Progenitor cell of endocrine pancreas (in vitro differentiated cells): ENCODE data around the gene SNX9. TPM values are rescaled to one million over a fixed set of nuclear protein-coding genes. Genes with fewer than 3 reads are reported as not detected.

ENCODE experiments used
- DNase-seq: peaks from one replicate; pipeline ENCODE4 v3.0.0; 2021; ENCODE audit warnings: low spot score; ENCODE audit not compliant: unreplicated experiment
- H3K27ac Mint-ChIP-seq: 2 replicates; pipeline ENCODE4 v1.8.0; 2021; ENCODE audit warnings: mild to moderate bottlenecking, moderate library complexity, mixed read lengths
- H3K27me3 Mint-ChIP-seq: 2 replicates; pipeline ENCODE4 v1.8.0; 2021; ENCODE audit warnings: mixed read lengths
- H3K36me3 Mint-ChIP-seq: 2 replicates; pipeline ENCODE4 v1.8.0; 2022; ENCODE audit warnings: mixed read lengths; ENCODE audit not compliant: insufficient read depth
- H3K4me1 Mint-ChIP-seq: 2 replicates; pipeline ENCODE4 v1.8.0; 2021; ENCODE audit warnings: low read depth, mixed read lengths
- H3K4me3 Mint-ChIP-seq: 2 replicates; pipeline ENCODE4 v1.8.0; 2021; ENCODE audit warnings: low read depth, mild to moderate bottlenecking, moderate library complexity, mixed read lengths
- H3K9me3 Mint-ChIP-seq: 2 replicates; pipeline ENCODE4 v1.8.0; 2021; ENCODE audit warnings: low read depth, mixed read lengths
- total RNA-seq: library from RNA; stranded (reverse); gene quantifications from 2 replicates; pipeline ENCODE4 v1.2.1, GENCODE V29; 2021
- TF ChIP-seq, protein P1 (sequence below): fragments of 200-600 bp; sonication (generic); IDR thresholded peaks from one replicate; pipeline ENCODE4 v1.5.0; 2021; ENCODE audit warnings: antibody characterized with exemption, mild to moderate bottlenecking; ENCODE audit not compliant: unreplicated experiment

SNX9 gene
- total RNA-seq, 1 donor from 2014 or later: 29.3 TPM

DNA sequence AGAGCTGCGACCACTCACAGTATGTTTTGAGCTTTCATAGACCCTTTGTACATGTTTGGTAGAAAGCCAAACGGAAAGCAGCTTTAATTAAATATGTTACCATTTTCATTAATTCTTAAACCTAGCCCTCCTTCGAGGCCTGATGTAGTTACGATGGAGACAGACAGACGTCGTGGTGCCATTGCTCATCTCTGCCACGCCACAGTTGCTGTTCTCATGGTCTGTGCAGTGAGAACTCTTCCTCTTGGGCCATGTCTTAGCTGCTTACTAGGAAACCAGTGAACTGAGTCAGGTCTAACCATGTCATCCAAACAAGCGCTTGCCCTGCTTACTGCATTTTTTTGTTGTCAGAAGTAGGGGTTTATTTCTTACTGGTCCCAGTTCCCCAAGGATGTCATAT lies 62.8 kb downstream of the SNX9 start:
- peaks cover 36% of the 10 kb centered on the region for H3K36me3 Mint-ChIP-seq
- H3K27ac Mint-ChIP-seq: no peak overlapping the region
- TF ChIP-seq, protein P1, sequence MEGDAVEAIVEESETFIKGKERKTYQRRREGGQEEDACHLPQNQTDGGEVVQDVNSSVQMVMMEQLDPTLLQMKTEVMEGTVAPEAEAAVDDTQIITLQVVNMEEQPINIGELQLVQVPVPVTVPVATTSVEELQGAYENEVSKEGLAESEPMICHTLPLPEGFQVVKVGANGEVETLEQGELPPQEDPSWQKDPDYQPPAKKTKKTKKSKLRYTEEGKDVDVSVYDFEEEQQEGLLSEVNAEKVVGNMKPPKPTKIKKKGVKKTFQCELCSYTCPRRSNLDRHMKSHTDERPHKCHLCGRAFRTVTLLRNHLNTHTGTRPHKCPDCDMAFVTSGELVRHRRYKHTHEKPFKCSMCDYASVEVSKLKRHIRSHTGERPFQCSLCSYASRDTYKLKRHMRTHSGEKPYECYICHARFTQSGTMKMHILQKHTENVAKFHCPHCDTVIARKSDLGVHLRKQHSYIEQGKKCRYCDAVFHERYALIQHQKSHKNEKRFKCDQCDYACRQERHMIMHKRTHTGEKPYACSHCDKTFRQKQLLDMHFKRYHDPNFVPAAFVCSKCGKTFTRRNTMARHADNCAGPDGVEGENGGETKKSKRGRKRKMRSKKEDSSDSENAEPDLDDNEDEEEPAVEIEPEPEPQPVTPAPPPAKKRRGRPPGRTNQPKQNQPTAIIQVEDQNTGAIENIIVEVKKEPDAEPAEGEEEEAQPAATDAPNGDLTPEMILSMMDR: no peak
- no peak for DNase-seq
- H3K9me3 Mint-ChIP-seq: no peaks in the 10 kb centered on the region
- H3K4me3 Mint-ChIP-seq: no peak overlapping the region
- peaks cover 6% of the 10 kb centered on the region for H3K4me1 Mint-ChIP-seq
- H3K27me3 Mint-ChIP-seq: no peaks in the 10 kb centered on the region

DNA sequence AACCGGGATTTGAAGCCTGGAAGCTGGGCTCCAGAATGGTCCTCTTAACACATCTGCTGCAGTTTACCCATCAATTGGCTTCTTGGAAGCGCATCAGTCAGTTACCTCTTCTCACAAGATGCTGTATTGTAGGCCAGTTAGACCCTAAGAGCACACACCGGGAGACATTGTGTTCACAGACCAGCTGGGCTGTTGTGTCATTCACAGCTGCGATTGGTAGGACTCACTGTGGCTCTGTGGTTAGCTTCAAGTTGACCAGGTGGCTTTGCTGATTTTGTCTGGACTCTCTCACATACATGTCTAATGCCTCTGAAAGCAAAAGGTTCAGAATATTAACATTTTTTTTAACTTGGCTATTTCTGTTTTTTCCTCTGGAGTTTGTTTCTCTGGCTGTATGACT lies 64.8 kb downstream of the SNX9 start:
- H3K4me1 Mint-ChIP-seq: peaks cover 8% of the 10 kb centered on the region
- H3K36me3 Mint-ChIP-seq: peaks cover 27% of the 10 kb centered on the region
- H3K4me3 Mint-ChIP-seq: no peak overlapping the region
- no peaks in the 10 kb centered on the region for H3K27me3 Mint-ChIP-seq
- H3K27ac Mint-ChIP-seq: no peak overlapping the region
- no peak for DNase-seq
- TF ChIP-seq, protein P1: no peak
- H3K9me3 Mint-ChIP-seq: no peaks in the 10 kb centered on the region

- no peaks in the 10 kb centered on the region for H3K27me3 Mint-ChIP-seq
Observed at GRCh38 chr6:157891544-157892362, 68.7 kb downstream of the SNX9 start.

DNA sequence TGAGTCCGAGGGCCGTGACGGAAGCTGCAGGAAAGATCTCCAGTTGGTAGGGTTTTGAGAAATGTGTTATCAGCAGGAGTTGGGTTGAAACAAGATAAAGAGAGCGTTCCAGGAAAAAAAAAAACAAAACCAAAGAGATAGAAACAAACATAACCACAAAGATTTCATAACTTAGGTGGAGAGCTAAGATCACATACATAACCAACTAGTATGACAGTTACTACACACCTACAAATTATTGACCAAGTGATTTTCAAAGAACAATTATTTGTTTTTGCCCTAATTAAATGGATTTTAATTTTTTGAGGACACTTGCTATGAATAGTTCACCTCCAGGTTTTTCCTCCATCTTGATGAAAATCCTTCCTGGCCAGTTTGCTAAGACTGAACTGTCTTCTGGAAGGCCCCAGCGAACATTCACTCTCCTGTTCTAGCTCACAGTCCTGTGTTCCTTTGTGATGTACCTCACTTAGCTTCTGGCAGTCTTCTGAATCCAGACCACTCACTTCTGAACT lies 69.4 kb downstream of the SNX9 start:
- Mint-ChIP-seq H3K9me3 (no peaks in the 10 kb centered on the region), H3K4me3 (no peak overlapping the region), H3K4me1 (peaks cover 8% of the 10 kb centered on the region), H3K27ac (peak overlapping the region; percentile 54), H3K36me3 (peaks cover 23% of the 10 kb centered on the region), H3K27me3 (no peaks in the 10 kb centered on the region)
- TF ChIP-seq, protein P1: no peak
- DNase-seq: no peak

More at GRCh38 chr6:157891544-157892362, 68.7 kb downstream of the SNX9 start:
- Mint-ChIP-seq H3K36me3 (peaks cover 21% of the 10 kb centered on the region), H3K9me3 (no peaks in the 10 kb centered on the region), H3K27ac (peak overlapping the region; percentile 54), H3K4me3 (no peak overlapping the region), H3K4me1 (peaks cover 8% of the 10 kb centered on the region)
- DNase-seq: no peak
- TF ChIP-seq, protein P1: no peak

DNA sequence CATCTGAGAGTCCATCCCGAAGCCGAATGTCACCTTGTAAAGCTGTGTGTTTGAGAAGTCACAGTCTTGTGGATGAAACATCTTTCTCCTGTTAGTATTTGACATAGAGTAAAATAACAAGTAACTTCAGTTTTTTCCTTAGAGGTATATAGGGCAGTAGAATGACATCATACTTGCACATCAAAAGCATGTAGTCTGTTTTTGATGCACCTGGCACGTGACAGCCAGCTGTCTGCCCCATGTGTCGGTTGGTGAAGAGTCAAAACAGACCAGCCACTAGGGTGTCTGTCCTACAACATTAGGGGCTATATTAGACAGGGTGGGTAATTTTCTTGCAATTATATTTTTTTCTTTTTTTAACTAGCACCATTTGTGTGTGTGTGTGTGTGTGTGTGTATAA lies 70.2 kb downstream of the SNX9 start:
- H3K27ac Mint-ChIP-seq: no peak overlapping the region
- H3K27me3 Mint-ChIP-seq: no peaks in the 10 kb centered on the region
- no peak for DNase-seq
- TF ChIP-seq, protein P1: no peak
- H3K4me1 Mint-ChIP-seq: peaks cover 8% of the 10 kb centered on the region
- peaks cover 17% of the 10 kb centered on the region for H3K36me3 Mint-ChIP-seq
- H3K4me3 Mint-ChIP-seq: no peak overlapping the region
- no peaks in the 10 kb centered on the region for H3K9me3 Mint-ChIP-seq
